GOT3 (cell line): ENCODE results near the gene SMCP.

ENCODE experiments used
- DNase-seq: peaks from one replicate; lab custom pipeline; 2025; ENCODE audit warnings: mixed read lengths; lab: John Stamatoyannopoulos, UW

SMCP gene

GRCh38 chr1:152886758-152887409 is 8.8 kb downstream of the SMCP start:
- no peak for DNase-seq

GRCh38 chr1:152888126-152888525 is 10.0 kb downstream of the SMCP start:
- DNase-seq, result no peak

- no peak for DNase-seq
Observed at GRCh38 chr1:152899027-152899426, 20.9 kb downstream of the SMCP start.

- DNase-seq, result no peak
Observed at GRCh38 chr1:152899883-152900282, 21.8 kb downstream of the SMCP start.

GRCh38 chr1:152901631-152902030 is 23.5 kb downstream of the SMCP start:
- no peak for DNase-seq

- no peak for DNase-seq
Observed at GRCh38 chr1:152902636-152903035, 24.5 kb downstream of the SMCP start.

- DNase-seq, result no peak
Observed at GRCh38 chr1:152904688-152905440, 26.7 kb downstream of the SMCP start.

- peak; percentile 58 for DNase-seq
Observed at GRCh38 chr1:152906023-152906565, 28.0 kb downstream of the SMCP start.

- DNase-seq, result no peak
Observed at GRCh38 chr1:152907686-152908601, 29.8 kb downstream of the SMCP start, which contains the start of gene IVL. Gene IVL (plus strand): TSS chr1:152908546. CDS start chr1:152909798, 1,252 bp downstream.

GRCh38 chr1:152909206-152909605 is 31.1 kb downstream of the SMCP start:
- no peak for DNase-seq

- DNase-seq, result no peak
Observed at GRCh38 chr1:152912471-152912870, 34.3 kb downstream of the SMCP start.

GRCh38 chr1:152912900-152913299 is 34.8 kb downstream of the SMCP start:
- DNase-seq, result no peak

GRCh38 chr1:152917794-152918193 is 39.7 kb downstream of the SMCP start:
- DNase-seq, result no peak

GRCh38 chr1:152919071-152919470 is 40.9 kb downstream of the SMCP start:
- no peak for DNase-seq

- no peak for DNase-seq
Observed at GRCh38 chr1:152924191-152924590, 46.1 kb downstream of the SMCP start.

- no peak for DNase-seq
Observed at GRCh38 chr1:152926091-152926490, 48.0 kb downstream of the SMCP start.

GRCh38 chr1:152928671-152929070 is 50.5 kb downstream of the SMCP start:
- no peak for DNase-seq

GRCh38 chr1:152932170-152932811 is 54.2 kb downstream of the SMCP start:
- DNase-seq, result no peak

- DNase-seq, result no peak
Observed at GRCh38 chr1:152933196-152933595, 55.1 kb downstream of the SMCP start.
